ENCODE results near the gene TIMM23B. TPM values are rescaled to one million over a fixed set of nuclear protein-coding genes. Genes with fewer than 3 reads are reported as not detected.
"Not testable (repeated sequence)": the region's sequence is repeated elsewhere in the genome, so short reads cannot be mapped to it uniquely, and the experiment has no call there.

Gene TIMM23B
- total and polyA plus RNA-seq, 2 of the 8 experiments (the other 6 are each of a cell fraction or from before 2014, with no cell fraction given): 12.3 to 14.4 TPM

DNA sequence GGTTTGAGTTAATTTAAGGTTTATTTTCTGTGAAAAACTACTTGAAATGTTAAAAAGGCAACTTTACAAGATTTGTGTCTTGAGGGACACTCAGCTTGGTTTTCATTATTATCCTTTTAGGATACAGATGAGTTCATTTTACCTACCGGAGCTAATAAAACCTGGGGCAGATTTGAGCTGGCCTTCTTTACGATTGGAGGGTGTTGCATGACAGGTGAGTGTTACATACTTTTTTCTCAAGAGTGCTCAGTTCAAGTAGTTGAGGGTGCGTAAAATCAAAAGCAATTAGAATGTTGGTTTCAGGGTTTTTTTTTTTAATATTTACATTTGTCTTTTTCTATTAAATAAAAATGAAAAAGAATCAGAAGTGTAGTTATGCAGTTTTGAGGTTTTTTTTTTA is 10.2 kb downstream of the TIMM23B start:
- H4K20me1 ChIP-seq (replicated peaks in 1 of 2; ENCODE audit: control insufficient read depth in 1 of 2, insufficient read depth in 2 of 2, low read length in 2 of 2); H3K9ac ChIP-seq (replicated peaks in 1 of 4; ENCODE audit: extremely low read depth in 1 of 4, low read depth in 3 of 4, low read length in 3 of 4); H3K4me2 ChIP-seq (ENCODE audit: insufficient read depth in 1 of 2, low read depth in 2 of 2, low read length in 2 of 2); H3K27ac ChIP-seq (ENCODE audit: low read depth, low read length); H2AK5ac ChIP-seq (ENCODE audit: low read depth, low read length); H3K4me1 ChIP-seq (replicated peaks in 1 of 4; ENCODE audit: control insufficient read depth in 3 of 4, insufficient read depth in 4 of 4, low read length in 3 of 4); H3K18ac ChIP-seq (ENCODE audit: extremely low read depth, low read length); H3K79me2 ChIP-seq (ENCODE audit: control insufficient read depth in 1 of 2, insufficient read depth in 2 of 2, low read length in 2 of 2); DNase-seq (ENCODE audit: low read depth in 1 of 2, low spot score in 2 of 2); POLR2A ChIA-PET (ENCODE audit: partially characterized antibody); H2BK5ac ChIP-seq (ENCODE audit: low read depth, low read length); H3K4me3 ChIP-seq (ENCODE audit: extremely low read depth in 1 of 4, insufficient read depth in 2 of 4, low read depth in 3 of 4, low read length in 4 of 4); H2BK12ac ChIP-seq (ENCODE audit: low read depth, low read length); H3K23ac ChIP-seq (ENCODE audit: insufficient read length); H3K56ac ChIP-seq (replicated peaks; ENCODE audit: insufficient read length, low read depth, low read length); H3K36me3 ChIP-seq (ENCODE audit: control insufficient read depth in 2 of 4, insufficient read depth in 4 of 4, low read length in 3 of 4); H4K8ac ChIP-seq (ENCODE audit: extremely low read depth, insufficient read depth, low read length); H3K79me1 ChIP-seq (ENCODE audit: low read depth, low read length); FAIRE-seq; CTCF ChIA-PET (ENCODE audit: partially characterized antibody); H3K4ac ChIP-seq (replicated peaks; ENCODE audit: insufficient read length, low read depth, low read length); H4K91ac ChIP-seq (replicated peaks; ENCODE audit: insufficient read length, low read length); H2AFZ ChIP-seq (ENCODE audit: low read length); H4K5ac ChIP-seq (ENCODE audit: insufficient read length, low read depth, low read length); H2BK120ac ChIP-seq (replicated peaks; ENCODE audit: low read depth, low read length); H3K9me3 ChIP-seq (ENCODE audit: insufficient read depth in 2 of 2, low read depth in 1 of 2, low read length in 1 of 2); H3K23me2 ChIP-seq (ENCODE audit: low read depth, low read length); H3K14ac ChIP-seq (ENCODE audit: insufficient read length); H3K27me3 ChIP-seq (replicated peaks in 1 of 4; ENCODE audit: control insufficient read depth in 3 of 4, extremely low read depth in 1 of 4, insufficient read depth in 3 of 4, low read length in 3 of 4); H2BK15ac ChIP-seq (ENCODE audit: low read length); H2BK20ac ChIP-seq (ENCODE audit: low read length): not testable (repeated sequence)
- 86% methylated on average over 3 of the region's 3 CpGs; no CpG with 5 or more reads in 1 of the 2 experiments for WGBS, 2 experiments (ENCODE audit: extremely low coverage in 1 of 2, insufficient coverage in 1 of 2, insufficient read length in 1 of 2, insufficient replicate concordance in 2 of 2, low coverage in 1 of 2, low lambda C conversion rate in 2 of 2, missing lambda C conversion rate in 1 of 2)

DNA sequence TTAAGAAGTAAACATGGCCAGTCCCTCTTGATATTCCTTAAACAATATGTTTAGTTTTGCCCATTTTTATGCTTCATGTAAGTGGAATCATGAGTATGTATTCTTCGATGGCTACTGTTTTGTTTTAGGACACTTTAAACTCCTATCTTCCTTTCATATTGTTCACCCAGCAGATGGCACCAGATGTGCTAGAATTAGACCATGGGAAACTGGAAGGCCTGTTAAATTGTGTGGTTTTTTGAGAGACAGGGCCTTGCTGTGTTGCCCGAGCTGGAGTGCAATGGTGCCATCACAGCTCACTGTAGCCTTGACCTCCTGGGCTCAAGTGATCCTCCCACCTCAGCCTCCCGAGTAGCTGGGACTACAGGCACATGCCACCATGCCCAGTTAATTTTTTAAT is 11.3 kb downstream of the TIMM23B start:
- H3K27me3 ChIP-seq (replicated peaks in 1 of 4; ENCODE audit: control insufficient read depth in 3 of 4, extremely low read depth in 1 of 4, insufficient read depth in 3 of 4, low read length in 3 of 4); H3K56ac ChIP-seq (replicated peaks; ENCODE audit: insufficient read length, low read depth, low read length); H3K18ac ChIP-seq (ENCODE audit: extremely low read depth, low read length); H3K4me1 ChIP-seq (replicated peaks in 1 of 4; ENCODE audit: control insufficient read depth in 3 of 4, insufficient read depth in 4 of 4, low read length in 3 of 4); H4K8ac ChIP-seq (ENCODE audit: extremely low read depth, insufficient read depth, low read length); H4K20me1 ChIP-seq (replicated peaks in 1 of 2; ENCODE audit: control insufficient read depth in 1 of 2, insufficient read depth in 2 of 2, low read length in 2 of 2); H3K79me1 ChIP-seq (ENCODE audit: low read depth, low read length); H2AK5ac ChIP-seq (ENCODE audit: low read depth, low read length); H3K9ac ChIP-seq (replicated peaks in 1 of 4; ENCODE audit: extremely low read depth in 1 of 4, low read depth in 3 of 4, low read length in 3 of 4); DNase-seq (ENCODE audit: low read depth in 1 of 2, low spot score in 2 of 2); H3K4me3 ChIP-seq (ENCODE audit: extremely low read depth in 1 of 4, insufficient read depth in 2 of 4, low read depth in 3 of 4, low read length in 4 of 4); H3K79me2 ChIP-seq (ENCODE audit: control insufficient read depth in 1 of 2, insufficient read depth in 2 of 2, low read length in 2 of 2); CTCF ChIA-PET (ENCODE audit: partially characterized antibody); H2BK5ac ChIP-seq (ENCODE audit: low read depth, low read length); H2BK12ac ChIP-seq (ENCODE audit: low read depth, low read length); H3K23me2 ChIP-seq (ENCODE audit: low read depth, low read length); H2AFZ ChIP-seq (ENCODE audit: low read length); H2BK15ac ChIP-seq (ENCODE audit: low read length); H4K5ac ChIP-seq (ENCODE audit: insufficient read length, low read depth, low read length); H3K4me2 ChIP-seq (ENCODE audit: insufficient read depth in 1 of 2, low read depth in 2 of 2, low read length in 2 of 2); H3K23ac ChIP-seq (ENCODE audit: insufficient read length); H2BK120ac ChIP-seq (replicated peaks; ENCODE audit: low read depth, low read length); POLR2A ChIA-PET (ENCODE audit: partially characterized antibody); H2BK20ac ChIP-seq (ENCODE audit: low read length); H4K91ac ChIP-seq (replicated peaks; ENCODE audit: insufficient read length, low read length); H3K9me3 ChIP-seq (ENCODE audit: insufficient read depth in 2 of 2, low read depth in 1 of 2, low read length in 1 of 2); H3K36me3 ChIP-seq (ENCODE audit: control insufficient read depth in 2 of 4, insufficient read depth in 4 of 4, low read length in 3 of 4); FAIRE-seq; H3K14ac ChIP-seq (ENCODE audit: insufficient read length); H3K4ac ChIP-seq (replicated peaks; ENCODE audit: insufficient read length, low read depth, low read length); H3K27ac ChIP-seq (ENCODE audit: low read depth, low read length): not testable (repeated sequence)
- WGBS, 2 experiments (ENCODE audit: extremely low coverage in 1 of 2, insufficient coverage in 1 of 2, insufficient read length in 1 of 2, insufficient replicate concordance in 2 of 2, low coverage in 1 of 2, low lambda C conversion rate in 2 of 2, missing lambda C conversion rate in 1 of 2): 86% methylated on average over 2 of the region's 3 CpGs; no CpG with 5 or more reads in 1 of the 2 experiments

Data from H1 (cell line).